H1 (cell line): ENCODE data around the gene NFIA. TPM values are rescaled to one million over a fixed set of nuclear protein-coding genes. Genes with fewer than 3 reads are reported as not detected.

Source experiments
- CTCF ChIA-PET: fragments of 300-600 bp; sonication (Branson Sonifier 250); formaldehyde crosslinking; loops from one replicate; lab custom pipeline; 2021; ENCODE audit not compliant: partially characterized antibody; lab: Charles Lee
- POLR2A ChIA-PET: fragments of 300-600 bp; sonication (Branson Sonifier 250); formaldehyde crosslinking; loops from one replicate; lab custom pipeline; 2021; ENCODE audit warnings: inconsistent platforms; ENCODE audit not compliant: partially characterized antibody; lab: Charles Lee
- DNase-seq, 2 experiments: peaks; one replicate each; pipeline versions ENCODE4 v3.0.0 to v3.0.0-alpha.2; 2010 to 2022; ENCODE audit warnings: low spot score in 2 of 2, low read depth in 1 of 2, mixed read lengths in 1 of 2
- FAIRE-seq: peaks from 2 replicates; lab custom pipeline; 2011; peaks lifted over from hg19 to GRCh38; lab: Jason Lieb, UNC
- H2AFZ ChIP-seq: 2 replicates; pipeline ENCODE4 v1.8.1; 2012; ENCODE audit warnings: low read length, inconsistent platforms
- H2AK5ac ChIP-seq: 2 replicates; pipeline ENCODE4 v1.6.1; 2013; ENCODE audit warnings: low read depth, low read length
- H2BK120ac ChIP-seq: replicated peaks from 2 replicates; pipeline ENCODE3; 2013; ENCODE audit warnings: low read depth, low read length, inconsistent platforms
- H2BK12ac ChIP-seq: 2 replicates; pipeline ENCODE4 v1.6.1; 2013; ENCODE audit warnings: low read depth, low read length
- H2BK15ac ChIP-seq: 2 replicates; pipeline ENCODE4 v1.6.1; 2013; ENCODE audit warnings: low read length
- H2BK20ac ChIP-seq: 2 replicates; pipeline ENCODE4 v1.6.1; 2013; ENCODE audit warnings: low read length
- H2BK5ac ChIP-seq: 2 replicates; pipeline ENCODE4 v1.6.1; 2013; ENCODE audit warnings: low read depth, low read length
- H3K14ac ChIP-seq: 2 replicates; pipeline ENCODE4 v1.6.1; 2013; ENCODE audit warnings: inconsistent platforms; ENCODE audit not compliant: insufficient read length
- H3K18ac ChIP-seq: 2 replicates; pipeline ENCODE4 v1.6.1; 2013; ENCODE audit warnings: low read length; ENCODE audit errors: extremely low read depth
- H3K23ac ChIP-seq: 2 replicates; pipeline ENCODE4 v1.6.1; 2013; ENCODE audit warnings: inconsistent platforms; ENCODE audit not compliant: insufficient read length
- H3K23me2 ChIP-seq: 2 replicates; pipeline ENCODE4 v1.6.1; 2013; ENCODE audit warnings: low read depth, low read length
- H3K27ac ChIP-seq: 2 replicates; pipeline ENCODE4 v1.6.1; 2011; ENCODE audit warnings: low read depth, low read length, inconsistent platforms
- H3K27me3 ChIP-seq, 4 experiments: replicated peaks in 1 of 4; 1 replicate in 1 of 4; 2 replicates in 3 of 4; pipeline versions ENCODE4 v1.6.1 to v1.8.1; 2011 to 2013; ENCODE audit warnings: low read length in 3 of 4, mild to moderate bottlenecking in 3 of 4, inconsistent platforms in 2 of 4, mixed read lengths in 2 of 4, moderate library complexity in 1 of 4; ENCODE audit not compliant: control insufficient read depth in 3 of 4, insufficient read depth in 3 of 4; ENCODE audit errors: extremely low read depth in 1 of 4
- H3K36me3 ChIP-seq, 4 experiments: 2 replicates each; pipeline versions ENCODE4 v1.6.1 to v1.8.1; 2011 to 2013; ENCODE audit warnings: mild to moderate bottlenecking in 4 of 4, low read length in 3 of 4, moderate library complexity in 2 of 4, control low read depth in 1 of 4, inconsistent platforms in 1 of 4; ENCODE audit not compliant: insufficient read depth in 4 of 4, control insufficient read depth in 2 of 4
- H3K4ac ChIP-seq: replicated peaks from 2 replicates; pipeline ENCODE3; 2013; ENCODE audit warnings: low read length, low read depth, mixed read lengths, inconsistent platforms; ENCODE audit not compliant: insufficient read length
- H3K4me1 ChIP-seq, 4 experiments: replicated peaks in 1 of 4; 1 replicate in 1 of 4; 2 replicates in 3 of 4; pipeline versions ENCODE4 v1.6.1 to v1.8.1; 2011 to 2013; ENCODE audit warnings: low read length in 3 of 4, inconsistent platforms in 2 of 4, mixed read lengths in 1 of 4; ENCODE audit not compliant: insufficient read depth in 4 of 4, control insufficient read depth in 3 of 4
- H3K4me2 ChIP-seq, 2 experiments: 2 replicates each; pipeline versions ENCODE4 v1.6.1 to v1.8.1; 2011 to 2013; ENCODE audit warnings: low read depth in 2 of 2, low read length in 2 of 2, control low read depth in 1 of 2, inconsistent platforms in 1 of 2, mild to moderate bottlenecking in 1 of 2; ENCODE audit not compliant: insufficient read depth in 1 of 2
- H3K4me3 ChIP-seq, 4 experiments: fragments of 200-600, 300-600 bp in 1 of 4; sonication (generic), shearing (Covaris generic), sonication (Bioruptor Twin) in 1 of 4; 2 replicates each; pipeline versions ENCODE4 v1.5.1 to v1.8.1; 2011 to 2016; ENCODE audit warnings: low read length in 4 of 4, low read depth in 3 of 4, control low read depth in 2 of 4, inconsistent platforms in 2 of 4, mild to moderate bottlenecking in 2 of 4, mixed read lengths in 1 of 4, moderate library complexity in 1 of 4; ENCODE audit not compliant: insufficient read depth in 2 of 4; ENCODE audit errors: extremely low read depth in 1 of 4
- H3K56ac ChIP-seq: replicated peaks from 2 replicates; pipeline ENCODE3; 2013; ENCODE audit warnings: low read depth, mild to moderate bottlenecking, mixed read lengths, low read length, inconsistent platforms; ENCODE audit not compliant: insufficient read length
- H3K79me1 ChIP-seq: 2 replicates; pipeline ENCODE4 v1.6.1; 2013; ENCODE audit warnings: low read depth, low read length, control low read depth
- H3K79me2 ChIP-seq, 2 experiments: 2 replicates each; pipeline versions ENCODE4 v1.6.1 to v1.8.1; 2012 to 2013; ENCODE audit warnings: low read length in 2 of 2, mild to moderate bottlenecking in 2 of 2, inconsistent platforms in 1 of 2; ENCODE audit not compliant: insufficient read depth in 2 of 2, control insufficient read depth in 1 of 2
- H3K9ac ChIP-seq, 4 experiments: replicated peaks in 1 of 4; 1 replicate in 1 of 4; 2 replicates in 3 of 4; pipeline versions ENCODE4 v1.6.1 to v1.8.1; 2011 to 2013; ENCODE audit warnings: low read depth in 3 of 4, low read length in 3 of 4, control low read depth in 2 of 4, mild to moderate bottlenecking in 2 of 4, moderate library complexity in 2 of 4, inconsistent platforms in 1 of 4; ENCODE audit errors: extremely low read depth in 1 of 4
- H3K9me3 ChIP-seq, 2 experiments: 2 replicates each; pipeline versions ENCODE4 v1.6.1 to v1.8.1; 2012 to 2013; ENCODE audit warnings: mild to moderate bottlenecking in 2 of 2, moderate library complexity in 2 of 2, control low read depth in 1 of 2, inconsistent platforms in 1 of 2, low read depth in 1 of 2, low read length in 1 of 2, mixed read lengths in 1 of 2; ENCODE audit not compliant: insufficient read depth in 2 of 2
- H4K20me1 ChIP-seq, 2 experiments: replicated peaks in 1 of 2; 2 replicates each; pipeline versions ENCODE3 to v1.8.1; 2011 to 2013; ENCODE audit warnings: inconsistent platforms in 2 of 2, low read length in 2 of 2, mild to moderate bottlenecking in 1 of 2; ENCODE audit not compliant: insufficient read depth in 2 of 2, control insufficient read depth in 1 of 2
- H4K5ac ChIP-seq: 2 replicates; pipeline ENCODE4 v1.6.1; 2013; ENCODE audit warnings: low read length, low read depth, mixed read lengths, inconsistent platforms; ENCODE audit not compliant: insufficient read length
- H4K8ac ChIP-seq: 2 replicates; pipeline ENCODE4 v1.8.0; 2013; ENCODE audit warnings: mild to moderate bottlenecking, moderate library complexity, low read length, inconsistent platforms; ENCODE audit not compliant: insufficient read depth; ENCODE audit errors: extremely low read depth
- H4K91ac ChIP-seq: replicated peaks from 2 replicates; pipeline ENCODE3; 2013; ENCODE audit warnings: low read length, mixed read lengths, inconsistent platforms; ENCODE audit not compliant: insufficient read length
- CHD1 ChIP-seq: IDR thresholded peaks from 2 replicates; pipeline ENCODE4 v1.6.1; 2012; ENCODE audit warnings: low read depth, low read length, improper control_type of control experiment
- CTCF ChIP-seq, 3 experiments: IDR thresholded peaks; 1 replicate in 2 of 3; 2 replicates in 1 of 3; pipeline versions ENCODE4 v1.5.1 to v1.6.1; 2011; ENCODE audit warnings: low read length in 3 of 3, mild to moderate bottlenecking in 3 of 3, inconsistent platforms in 2 of 3, low read depth in 1 of 3, moderate library complexity in 1 of 3; ENCODE audit not compliant: insufficient read depth in 1 of 3; ENCODE audit errors: control extremely low read depth in 1 of 3
- GABPA ChIP-seq: IDR thresholded peaks from 2 replicates; pipeline ENCODE4 v1.6.1; 2011; ENCODE audit warnings: mild to moderate bottlenecking, low read length, moderate library complexity, borderline replicate concordance; ENCODE audit not compliant: insufficient read depth
- KDM4A ChIP-seq: IDR thresholded peaks from one replicate; pipeline ENCODE4 v1.7.1; 2012; ENCODE audit warnings: low read depth, mild to moderate bottlenecking, moderate library complexity, low read length, inconsistent platforms; ENCODE audit not compliant: severe bottlenecking
- KDM5A ChIP-seq: fragments of 200-600 bp; IDR thresholded peaks from 2 replicates; pipeline ENCODE4 v1.7.1; 2012; ENCODE audit warnings: mild to moderate bottlenecking, low read length, inconsistent platforms, mixed read lengths
- NANOG ChIP-seq: IDR thresholded peaks from 2 replicates; pipeline ENCODE4 v1.6.1; 2011; ENCODE audit warnings: low read length, low read depth, mild to moderate bottlenecking, inconsistent platforms; ENCODE audit not compliant: insufficient read depth, poor library complexity, severe bottlenecking
- SIRT6 ChIP-seq: IDR thresholded peaks from one replicate; pipeline ENCODE4 v1.7.1; 2012; ENCODE audit warnings: low read length, inconsistent platforms
- TAF1 ChIP-seq: IDR thresholded peaks from 2 replicates; pipeline ENCODE4 v1.6.1; 2011; ENCODE audit warnings: mild to moderate bottlenecking, low read depth, low read length
- WGBS, 2 experiments: shearing (Covaris generic) in 1 of 2; methylation state at CpG; one replicate each; pipeline versions ENCODE4 v1.1.6 to v1.1.7; 2013 to 2015; ENCODE audit warnings: low lambda C conversion rate in 2 of 2, mixed read lengths in 2 of 2, inconsistent platforms in 1 of 2, low coverage in 1 of 2, missing lambda C conversion rate in 1 of 2; ENCODE audit not compliant: insufficient replicate concordance in 2 of 2, insufficient coverage in 1 of 2, insufficient read length in 1 of 2; ENCODE audit errors: extremely low coverage in 1 of 2, missing lambda C conversion rate in 1 of 2; 5-methylcytosine and 5-hydroxymethylcytosine counted together
- polyA plus RNA-seq, 7 experiments: library from polyadenylated mRNA; depleted of rRNA in 3 of 7; stranded (reverse) in 5 of 7; unstranded in 2 of 7; fragments of >200 nt in 5 of 7; fragments of 200-250 nt in 2 of 7; gene quantifications; 1 replicate in 5 of 7; 2 replicates in 1 of 7; 4 replicates in 1 of 7; pipeline versions ENCODE4 v1.2.1 to v1.2.3, GENCODE V29; 2011 to 2013; ENCODE audit warnings: missing spikeins in 2 of 7, mixed read lengths in 2 of 7
- total RNA-seq: library from RNA; stranded (reverse); fragmentation: NEBNext Ultra II Directional; extraction: Animal tissue kit (Norgen Biotek cat#: 25700); gene quantifications from 2 replicates; pipeline ENCODE4 v1.2.1, GENCODE V29; 2021
- TF ChIP-seq, protein P1 (sequence below): IDR thresholded peaks from 2 replicates; pipeline ENCODE4 v1.6.1; 2011; ENCODE audit warnings: low read length, improper control_type of control experiment

NFIA gene
- total and polyA plus RNA-seq, 2 of the 8 experiments (the other 6 are each of a cell fraction or from before 2014, with no cell fraction given) = 1.8 to 2.3 TPM

- CTCF ChIA-PET = interaction anchor here (0.6 to 6.7 kb wide), 4 partner anchors 32 to 68 kb away, joined by 3 to 65 read pairs (median 6); partner anchors contain the start of gene NFIA
These were observed 35.3 kb upstream of the NFIA start for GRCh38 chr1:61047061-61047460.

More at GRCh38 chr1:61047061-61047460, 35.3 kb upstream of the NFIA start:
- Histone ChIP-seq H4K8ac (no peak overlapping the region), H2BK15ac (no peak overlapping the region), H3K4ac (no peak overlapping the region), H3K18ac (no peak overlapping the region), H3K23me2 (peaks cover 5% of the 10 kb centered on the region), H2AK5ac (no peak overlapping the region), H4K5ac (no peak overlapping the region), H2BK120ac (no peak overlapping the region), H3K9ac (no peak overlapping the region), H2BK5ac (no peak overlapping the region), H3K79me1 (no peaks in the 10 kb centered on the region), H3K4me2 (no peak overlapping the region), H4K20me1 (peaks cover 0 to under 1% of the 10 kb centered on the region in 2 experiments), H2AFZ (no peak overlapping the region), H2BK12ac (no peak overlapping the region), H3K23ac (no peak overlapping the region), H3K79me2 (no peaks in the 10 kb centered on the region), H3K9me3 (no peaks in the 10 kb centered on the region), H3K4me1 (peaks cover 0 to 8% (median 3%) of the 10 kb centered on the region in 4 experiments; a peak in 6 of 7 replicates), H3K36me3 (no peaks in the 10 kb centered on the region), H3K27ac (no peak overlapping the region), H2BK20ac (no peak overlapping the region), H3K4me3 (no peak overlapping the region), H3K56ac (no peak overlapping the region), H3K14ac (no peak overlapping the region), H3K27me3 (peaks cover 6 to 36% (median 31%) of the 10 kb centered on the region in 4 experiments), H4K91ac (no peak overlapping the region)
- no peak for DNase-seq
- no peak for FAIRE-seq
- no peak for TF ChIP-seq TAF1
- TF ChIP-seq GABPA = no peak
- TF ChIP-seq KDM4A = no peak
- TF ChIP-seq, protein P1, sequence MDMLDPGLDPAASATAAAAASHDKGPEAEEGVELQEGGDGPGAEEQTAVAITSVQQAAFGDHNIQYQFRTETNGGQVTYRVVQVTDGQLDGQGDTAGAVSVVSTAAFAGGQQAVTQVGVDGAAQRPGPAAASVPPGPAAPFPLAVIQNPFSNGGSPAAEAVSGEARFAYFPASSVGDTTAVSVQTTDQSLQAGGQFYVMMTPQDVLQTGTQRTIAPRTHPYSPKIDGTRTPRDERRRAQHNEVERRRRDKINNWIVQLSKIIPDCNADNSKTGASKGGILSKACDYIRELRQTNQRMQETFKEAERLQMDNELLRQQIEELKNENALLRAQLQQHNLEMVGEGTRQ = no peak
- no peak for TF ChIP-seq CHD1
- TF ChIP-seq SIRT6 = no peak
- no peak for TF ChIP-seq CTCF (IDR thresholded peaks at IDR 0.05; ENCODE audit: control extremely low read depth in 1 of 3, insufficient read depth in 1 of 3, low read depth in 1 of 3, low read length in 3 of 3)
- TF ChIP-seq KDM5A = no peak
- no peak for TF ChIP-seq NANOG
- POLR2A ChIA-PET = interaction anchor here (0.9 kb wide), 1 partner anchor 73 kb away, joined by 3 read pairs; no protein-coding TSS in a partner anchor
- WGBS, 2 experiments = 84% methylated on average over 3 of the region's 3 CpGs; no CpG with 5 or more reads in 1 of the 2 experiments
